Loucy (cell line): ENCODE data around the gene MTHFS.

Experiments used
- H2AFZ ChIP-seq: fragments of 200-600 bp; sonication (generic); 2 replicates; pipeline ENCODE4 v1.6.0; 2016; ENCODE audit warnings: antibody characterized with exemption, mild to moderate bottlenecking, low read length, moderate library complexity
- H3F3A ChIP-seq: fragments of 200-600 bp; 2 replicates; pipeline ENCODE4 v1.6.0; 2016; ENCODE audit warnings: antibody characterized with exemption, low read depth, mild to moderate bottlenecking
- H3K27me3 ChIP-seq: fragments of 200-600 bp; sonication (generic); 2 replicates; pipeline ENCODE4 v1.6.1; 2014; ENCODE audit warnings: low read length, mild to moderate bottlenecking; ENCODE audit not compliant: insufficient read depth, poor library complexity, severe bottlenecking
- H3K36me3 ChIP-seq: fragments of 200-600 bp; sonication (generic); 2 replicates; pipeline ENCODE4 v1.6.1; 2016; ENCODE audit warnings: low read length; ENCODE audit not compliant: insufficient read depth
- H3K4me1 ChIP-seq: fragments of 200-600 bp; sonication (generic); 2 replicates; pipeline ENCODE4 v1.5.1; 2014; ENCODE audit warnings: low read length, mild to moderate bottlenecking; ENCODE audit not compliant: insufficient read depth, poor library complexity, severe bottlenecking
- H3K4me2 ChIP-seq: fragments of 200-600 bp; sonication (generic); 2 replicates; pipeline ENCODE4 v1.6.0; 2014; ENCODE audit warnings: antibody characterized with exemption, low read length, low read depth, mild to moderate bottlenecking; ENCODE audit not compliant: poor library complexity, severe bottlenecking
- H3K4me3 ChIP-seq: fragments of 200-600 bp; sonication (generic); 2 replicates; pipeline ENCODE4 v1.5.1; 2014; ENCODE audit warnings: low read length, mild to moderate bottlenecking, mixed read lengths; ENCODE audit not compliant: poor library complexity, severe bottlenecking
- H3K79me2 ChIP-seq: fragments of 200-600 bp; sonication (generic); 2 replicates; pipeline ENCODE4 v1.6.1; 2014; ENCODE audit warnings: low read length; ENCODE audit not compliant: insufficient read depth
- H3K9ac ChIP-seq: fragments of 200-600 bp; sonication (generic); 2 replicates; pipeline ENCODE4 v1.6.0; 2014; ENCODE audit warnings: mild to moderate bottlenecking, low read depth, low read length, moderate library complexity; ENCODE audit not compliant: poor library complexity, severe bottlenecking
- H3K9me2 ChIP-seq: fragments of 200-600 bp; sonication (generic); replicated peaks from 2 replicates; pipeline ENCODE4 v1.6.1; 2016; ENCODE audit warnings: low read depth, low read length, mixed read lengths
- H3K9me3 ChIP-seq: fragments of 200-600 bp; sonication (generic); 2 replicates; pipeline ENCODE4 v1.6.1; 2014; ENCODE audit warnings: mild to moderate bottlenecking, antibody characterized with exemption, low read length, low read depth; ENCODE audit not compliant: insufficient read depth
- H4K20me1 ChIP-seq: fragments of 200-600 bp; sonication (generic); 2 replicates; pipeline ENCODE4 v1.6.0; 2014; ENCODE audit warnings: antibody characterized with exemption, low read length, mild to moderate bottlenecking; ENCODE audit not compliant: insufficient read depth, poor library complexity, severe bottlenecking
- CTCF ChIP-seq: fragments of 200-600 bp; sonication (generic); conservative IDR thresholded peaks from 2 replicates; pipeline ENCODE4 v1.5.1; 2014; ENCODE audit warnings: mild to moderate bottlenecking, antibody characterized with exemption, low read length
- EZH2phosphoT487 ChIP-seq: fragments of 200-600 bp; IDR thresholded peaks from 2 replicates; pipeline ENCODE4 v1.6.1; 2018; ENCODE audit warnings: antibody characterized with exemption, mild to moderate bottlenecking, moderate library complexity, borderline replicate concordance

Gene MTHFS

GRCh38 chr15:79798311-79798710 is 98.5 kb downstream of the MTHFS start:
- Histone ChIP-seq H3K79me2 (no peaks in the 10 kb centered on the region), H3K4me1 (no peaks in the 10 kb centered on the region), H3F3A (no peaks in the 10 kb centered on the region), H3K27me3 (no peaks in the 10 kb centered on the region), H3K9me3 (no peaks in the 10 kb centered on the region), H3K9ac (no peak overlapping the region), H4K20me1 (no peaks in the 10 kb centered on the region), H3K4me3 (no peak overlapping the region), H3K4me2 (no peak overlapping the region), H3K9me2 (no peaks in the 10 kb centered on the region), H2AFZ (no peak overlapping the region), H3K36me3 (no peaks in the 10 kb centered on the region)
- TF ChIP-seq EZH2phosphoT487 (no peak), CTCF (no peak)
